ENCODE results near the gene C10orf105.

- TF ChIP-seq GATA2 (IDR thresholded peaks at IDR 0.05; ENCODE audit: low read depth, low read length) = no peak
- TF ChIP-seq GATA3 (IDR thresholded peaks at IDR 0.05; ENCODE audit: low read depth, low read length) = no peak
These were observed 29.8 kb upstream of the C10orf105 start for GRCh38 chr10:71749396-71749795.
